CD4-positive, alpha-beta T cell treated with Interleukin-6 for 4 hours (primary cell): ENCODE measurements around the gene NECTIN1.
"Not testable (repeated sequence)": the region's sequence is repeated elsewhere in the genome, so short reads cannot be mapped to it uniquely, and the experiment has no call there.

Source experiments
- DNase-seq: peaks from one replicate; pipeline ENCODE4 v3.0.0-alpha.2; 2020; ENCODE audit warnings: mixed read lengths

Gene NECTIN1

GRCh38 chr11:119615003-119615881 lies 113.8 kb downstream of the NECTIN1 start:
- no peak for DNase-seq

GRCh38 chr11:119614222-119615002 lies 114.6 kb downstream of the NECTIN1 start:
- DNase-seq = no peak

DNA sequence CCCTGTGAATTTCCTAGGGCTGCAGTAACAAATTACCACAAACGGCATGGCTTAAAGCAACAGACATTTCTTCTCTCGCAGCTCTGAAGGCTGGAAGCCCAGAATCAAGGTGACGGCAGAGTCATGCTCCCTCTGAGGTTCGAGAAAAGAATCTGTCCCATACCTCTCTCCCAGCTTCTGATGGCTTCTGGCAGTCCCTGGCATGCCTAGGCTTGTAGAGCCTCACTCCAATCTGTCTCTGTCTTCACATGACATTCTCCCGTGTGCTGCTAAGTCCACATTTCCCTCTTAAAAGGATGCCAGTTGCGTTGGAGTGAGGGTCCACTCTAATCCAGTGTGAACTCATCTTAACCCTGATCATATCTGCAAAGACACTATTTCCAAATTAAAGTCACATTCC lies 116.2 kb downstream of the NECTIN1 start:
- no peak for DNase-seq

DNA sequence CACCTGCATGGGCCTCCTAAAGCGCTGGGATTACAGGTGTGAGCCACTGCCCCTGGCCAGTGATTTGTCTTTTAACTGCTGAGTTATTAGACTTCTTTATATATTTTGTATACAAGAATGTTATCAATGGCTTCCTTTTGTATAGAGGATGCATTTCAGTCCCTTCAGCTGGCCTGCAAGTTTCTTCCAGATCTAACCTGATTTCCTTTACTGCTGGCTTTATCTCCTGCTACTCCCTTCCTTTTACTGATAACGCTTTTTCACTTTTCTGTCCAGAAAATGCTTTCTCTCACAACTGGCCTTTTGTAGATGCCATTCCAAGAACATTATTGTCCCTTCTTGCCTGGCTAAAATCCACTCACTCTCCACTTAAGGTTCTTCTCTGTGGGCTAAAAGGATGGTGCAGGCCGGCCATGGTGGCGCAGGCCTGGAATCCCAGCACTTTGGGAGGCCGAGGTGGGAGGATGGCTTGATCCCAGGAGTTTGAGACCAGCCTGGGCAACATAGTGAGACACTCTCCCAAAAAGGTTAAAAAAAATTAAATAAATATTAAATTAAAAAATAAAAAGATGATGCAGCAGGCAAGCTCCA lies 118.1 kb downstream of the NECTIN1 start:
- DNase-seq = no peak

DNA sequence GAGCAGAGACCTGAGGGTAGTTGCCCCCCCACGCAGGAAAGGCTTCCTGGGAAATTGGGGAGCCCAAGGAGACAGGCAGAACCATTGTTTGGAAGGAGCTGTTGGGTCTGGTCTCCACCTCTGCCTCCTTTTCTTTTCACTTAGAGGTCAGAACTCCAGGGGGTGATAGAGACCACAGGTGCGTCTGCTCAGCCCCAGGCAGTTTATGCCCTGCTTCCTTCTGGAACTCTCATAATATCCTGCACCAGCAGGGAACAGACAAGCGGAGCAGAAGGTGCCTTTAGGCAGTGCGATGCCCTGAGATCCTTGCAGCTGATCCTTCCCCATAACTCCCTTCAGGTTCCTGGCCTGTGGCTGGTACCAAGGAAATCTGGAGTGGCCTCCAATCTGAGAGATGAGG lies 120.2 kb downstream of the NECTIN1 start:
- no peak for DNase-seq

DNA sequence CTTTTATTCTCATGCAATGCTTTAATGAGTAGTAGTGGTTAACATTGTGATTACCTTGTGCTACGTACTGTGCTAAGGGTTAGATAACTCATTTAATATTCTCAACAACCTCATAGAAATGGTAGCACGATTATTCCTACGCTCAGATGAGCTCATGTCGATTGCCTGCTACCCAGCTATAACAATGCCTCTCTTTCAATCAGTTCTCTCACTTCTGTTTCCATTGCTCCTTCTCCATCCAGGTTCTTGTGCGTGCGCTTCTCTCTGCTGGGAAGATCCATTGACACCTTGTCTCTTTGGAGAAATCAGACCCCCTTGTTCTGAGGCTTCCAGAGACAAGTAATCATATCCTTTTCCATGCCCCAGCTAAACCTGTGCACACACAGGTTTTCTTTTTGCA lies 120.8 kb downstream of the NECTIN1 start:
- DNase-seq = no peak

GRCh38 chr11:119607726-119608125 lies 121.3 kb downstream of the NECTIN1 start:
- no peak for DNase-seq

- DNase-seq = no peak
Observed at GRCh38 chr11:119605137-119605665, 123.8 kb downstream of the NECTIN1 start.

DNA sequence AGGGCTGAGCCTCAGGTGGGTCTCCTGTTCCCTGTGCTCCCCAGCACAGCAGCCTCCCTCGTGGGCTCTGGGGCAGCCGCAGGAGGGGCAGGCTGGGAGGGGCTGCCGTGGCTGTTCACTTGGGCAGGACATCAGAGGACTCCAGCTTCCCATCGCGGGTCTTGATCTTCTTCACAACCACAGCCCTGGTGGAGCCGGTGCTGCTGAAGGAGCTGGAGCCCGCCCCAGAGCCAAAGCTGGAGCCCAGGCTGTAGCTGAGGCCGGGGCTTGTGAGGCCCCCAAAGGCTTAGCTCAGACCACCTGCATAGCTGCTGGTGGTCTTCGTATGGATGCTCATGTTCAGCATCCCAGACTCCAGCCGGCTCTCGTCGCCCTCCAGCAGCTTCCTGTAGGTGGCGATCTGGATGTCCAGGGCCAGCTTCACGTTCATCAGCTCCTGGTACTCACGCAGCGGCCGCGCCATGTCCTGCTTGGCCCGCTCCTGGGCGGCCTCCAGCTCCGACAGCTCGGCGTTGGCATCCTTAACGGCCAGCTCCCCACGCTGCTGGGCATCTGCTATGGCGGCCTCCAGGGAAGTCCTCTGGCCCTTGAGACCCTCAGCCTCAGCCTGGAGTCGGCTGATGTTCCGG lies 126.1 kb downstream of the NECTIN1 start:
- DNase-seq = no peak

- DNase-seq = no peak
Observed at GRCh38 chr11:119599864-119600541, 129.0 kb downstream of the NECTIN1 start.

- not testable (repeated sequence) for DNase-seq
Observed at GRCh38 chr11:119595941-119596340, 133.1 kb downstream of the NECTIN1 start.

GRCh38 chr11:119594639-119595249 lies 134.3 kb downstream of the NECTIN1 start:
- no peak for DNase-seq

GRCh38 chr11:119593346-119593745 lies 135.7 kb downstream of the NECTIN1 start:
- no peak for DNase-seq

GRCh38 chr11:119592642-119593041 lies 136.4 kb downstream of the NECTIN1 start:
- no peak for DNase-seq

DNA sequence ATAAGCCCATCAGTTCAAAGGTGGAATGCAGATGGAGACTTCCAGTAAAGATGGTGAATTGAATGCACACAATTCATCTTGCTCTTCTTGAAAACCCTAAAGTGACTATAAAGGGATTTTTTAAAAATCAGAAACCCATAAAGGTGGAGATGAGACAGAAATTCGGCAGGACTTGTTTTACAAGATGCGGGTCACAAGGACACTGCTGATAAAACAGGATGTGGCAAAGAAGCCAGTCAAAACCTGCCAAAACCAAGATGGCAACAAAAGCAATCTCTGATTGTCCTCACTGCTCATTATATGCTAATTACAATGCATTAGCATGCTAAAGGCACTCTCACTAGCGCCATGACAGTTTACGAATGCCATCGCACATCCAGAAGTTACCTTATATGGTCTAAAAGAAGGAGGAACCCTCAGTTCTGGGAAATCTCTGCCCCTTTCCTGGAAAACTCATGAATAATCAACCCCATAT lies 137.1 kb downstream of the NECTIN1 start:
- no peak for DNase-seq

DNA sequence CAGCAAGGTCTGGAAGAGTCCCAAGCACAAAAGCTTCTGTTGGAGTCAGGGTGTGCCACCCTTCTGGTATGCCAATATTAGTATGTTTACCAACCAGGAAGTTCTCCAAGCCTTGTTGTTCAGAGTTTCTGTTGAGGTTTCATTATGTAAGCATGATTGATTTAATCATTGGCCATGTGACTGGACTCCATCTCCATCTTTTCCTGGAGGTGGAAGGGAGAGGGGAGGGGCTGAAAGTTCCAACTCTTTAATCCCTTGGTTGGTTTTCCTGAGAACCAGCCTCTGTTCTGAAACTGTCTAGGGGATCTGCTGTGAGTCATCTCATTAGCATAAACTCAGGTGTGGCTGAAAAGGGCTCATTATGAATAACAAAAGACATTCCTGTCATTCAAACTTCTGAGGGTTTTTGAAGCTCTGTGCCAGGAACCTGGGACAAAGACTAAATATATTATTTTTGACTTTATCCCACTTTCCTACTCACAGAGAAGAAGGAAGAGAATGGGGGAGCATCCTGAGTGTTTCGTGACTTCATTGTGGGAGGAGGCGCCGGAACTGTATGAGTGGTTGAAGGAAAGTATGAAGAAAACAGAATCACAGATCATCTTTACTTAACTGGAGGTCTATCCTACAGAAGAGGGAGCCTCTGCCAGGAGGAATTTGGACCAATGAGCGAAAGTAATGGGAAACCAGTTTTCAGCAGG lies 138.2 kb downstream of the NECTIN1 start:
- no peak for DNase-seq

DNA sequence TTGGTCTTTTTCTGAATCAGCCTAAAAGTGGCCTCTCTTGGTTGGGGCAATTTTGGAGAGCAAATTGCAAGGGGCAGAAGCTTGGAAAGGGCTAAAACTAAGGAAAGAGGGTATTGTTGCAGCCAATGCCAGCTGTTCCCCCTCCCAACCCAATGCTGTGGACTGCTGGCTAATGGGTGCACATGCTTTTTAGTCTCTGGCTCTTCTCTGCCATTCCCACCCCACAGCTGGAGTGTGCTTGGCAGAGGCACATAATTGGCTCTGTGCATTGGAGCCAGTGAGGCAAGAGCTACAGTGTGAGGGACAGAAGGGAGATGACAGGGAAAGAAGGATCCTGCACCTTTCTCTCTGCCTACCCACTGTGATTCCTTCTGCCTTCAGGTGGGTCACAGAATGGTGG lies 140.0 kb downstream of the NECTIN1 start:
- DNase-seq = no peak
